T-helper 17 cell (primary cell): ENCODE measurements around the gene RSKR. TPM values are rescaled to one million over a fixed set of nuclear protein-coding genes. Genes with fewer than 3 reads are reported as not detected.

Experiments used
- ATAC-seq: fragments of 150-1000 bp; cut with Tn5 transposase; 2 replicates; pipeline ENCODE4 v1.10.0; 2021; ENCODE audit warnings: mild to moderate bottlenecking, moderate library complexity
- DNase-seq, 3 donors: peaks; one replicate each; pipeline versions ENCODE4 v3.0.0 to v3.0.0-alpha.2; 2020 to 2021
- H3K9me3 ChIP-seq: one replicate; pipeline ENCODE4 v1.7.0; 2013; ENCODE audit warnings: low read length, mild to moderate bottlenecking; ENCODE audit not compliant: control insufficient read depth, poor library complexity, severe bottlenecking
- H3K27ac Mint-ChIP-seq: one replicate; pipeline ENCODE4 v1.8.0; 2022; ENCODE audit warnings: mild to moderate bottlenecking, moderate library complexity, mixed read lengths
- H3K27me3 Mint-ChIP-seq: one replicate; pipeline ENCODE4 v1.8.0; 2022; ENCODE audit warnings: mixed read lengths
- H3K36me3 Mint-ChIP-seq: one replicate; pipeline ENCODE4 v1.8.0; 2022; ENCODE audit warnings: low read depth, mixed read lengths
- H3K4me1 Mint-ChIP-seq: one replicate; pipeline ENCODE4 v1.8.0; 2022; ENCODE audit warnings: mild to moderate bottlenecking, mixed read lengths
- H3K4me3 Mint-ChIP-seq: one replicate; pipeline ENCODE4 v1.8.0; 2022; ENCODE audit warnings: mild to moderate bottlenecking, moderate library complexity, mixed read lengths
- total RNA-seq, 4 donors: library from RNA in 2 of 4; stranded (reverse) in 2 of 4; gene quantifications; one replicate each; pipeline ENCODE4 v1.2.3 and lab custom pipeline; 2022 to 2026

RSKR gene
- total RNA-seq, 2 donors from 2014 or later: 8.1 to 8.8 TPM

DNA sequence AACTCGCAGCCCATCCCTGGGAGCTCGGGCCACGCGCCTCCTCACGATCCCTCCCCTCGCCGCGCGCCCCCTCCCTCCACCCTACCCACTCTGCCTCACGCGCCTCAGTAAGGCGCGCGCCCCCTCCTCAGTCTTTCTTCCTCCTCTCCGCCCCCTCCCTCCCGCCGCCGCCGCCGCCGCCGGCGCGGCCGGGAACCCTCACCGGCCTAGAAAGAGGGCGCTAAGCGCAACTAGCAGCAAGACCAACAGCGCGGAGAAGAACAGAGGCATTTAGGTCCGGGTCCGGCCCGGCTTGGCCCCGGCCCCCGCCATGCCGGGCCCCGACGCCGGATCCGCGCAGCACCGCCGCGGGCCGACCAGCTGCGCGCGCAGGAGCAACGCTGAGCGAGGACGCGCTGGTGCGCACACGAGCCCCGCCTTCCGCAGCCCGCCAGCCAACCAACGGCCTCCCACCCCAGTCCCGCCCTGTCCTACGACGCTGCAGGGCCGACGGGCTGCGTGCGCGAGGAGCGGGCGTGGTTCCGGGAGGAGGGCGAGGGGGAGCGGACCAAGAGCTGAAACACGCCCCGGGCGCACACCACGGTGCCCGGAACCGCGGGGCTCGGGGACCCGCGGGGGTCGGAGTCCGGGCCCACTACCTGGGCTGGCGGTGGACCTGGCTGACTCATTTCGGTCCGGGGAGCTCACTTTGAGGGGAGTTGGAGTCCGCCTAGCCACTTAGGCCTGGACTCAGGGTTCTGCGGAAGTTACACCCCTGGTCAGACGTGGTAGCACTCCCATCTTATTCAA lies 31.0 kb upstream of the RSKR start, which contains the start of gene BLTP2:
Gene BLTP2 (minus strand): TSS at position 372 of the 789 bp plus-strand sequence. CDS start 102 bp downstream, at position 270.
- Mint-ChIP-seq H3K4me1 (peaks cover 31% of the 10 kb centered on the region), H3K27ac (peak within 1 kb of the TSS; percentile 99), H3K4me3 (peak within 1 kb of the TSS; percentile 99), H3K36me3 (peaks cover 2% of the 10 kb centered on the region), H3K27me3 (no peaks in the 10 kb centered on the region)
- peak; percentile 97 for ATAC-seq
- DNase-seq: peak; percentile 90 to 96 (median 94)
- no peaks in the 10 kb centered on the region for H3K9me3 ChIP-seq

DNA sequence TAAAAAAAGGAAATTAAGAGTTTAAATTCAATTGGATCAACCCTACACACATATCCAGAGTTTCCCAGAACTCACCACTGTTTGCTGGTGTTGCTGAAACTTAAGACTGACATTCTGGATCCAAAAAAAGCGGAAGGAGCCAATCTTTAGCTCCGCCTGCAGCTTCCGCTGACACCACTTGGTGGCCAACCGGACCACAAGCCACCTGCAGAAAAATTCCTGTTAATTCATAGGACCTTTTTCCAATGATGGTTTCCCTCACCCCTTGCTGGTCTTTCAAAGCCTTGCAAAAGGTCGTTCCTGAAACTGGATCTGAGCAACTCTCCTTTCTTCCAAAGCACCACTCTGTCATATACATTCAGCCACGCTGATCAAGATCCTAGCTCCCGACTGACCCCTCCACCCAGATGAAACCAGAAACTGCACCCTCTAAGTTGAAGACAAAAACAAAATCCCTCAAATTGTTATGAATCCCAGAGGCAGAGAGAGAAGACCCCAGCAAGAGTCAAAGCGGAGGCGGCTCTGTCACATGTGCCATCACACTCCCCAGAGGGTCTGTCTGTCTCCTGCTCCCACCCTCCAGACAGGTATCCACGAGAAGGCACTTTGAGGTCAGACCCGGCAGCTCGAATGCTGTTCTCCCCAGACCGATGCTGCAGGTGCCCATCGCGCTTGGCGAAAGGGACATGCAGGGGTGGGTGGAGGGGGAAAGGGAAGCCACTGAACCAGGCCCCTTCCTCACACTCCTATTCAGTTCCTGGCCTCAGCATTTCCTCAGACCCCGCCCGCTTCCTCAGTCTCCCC lies 30.2 kb upstream of the RSKR start:
- ATAC-seq (no peak), DNase-seq (no peak)
- Mint-ChIP-seq H3K36me3 (peaks cover 2% of the 10 kb centered on the region), H3K4me1 (peaks cover 31% of the 10 kb centered on the region), H3K4me3 (peak overlapping the region; percentile 99), H3K27ac (peak overlapping the region; percentile 94), H3K27me3 (no peaks in the 10 kb centered on the region)
- H3K9me3 ChIP-seq: no peaks in the 10 kb centered on the region

DNA sequence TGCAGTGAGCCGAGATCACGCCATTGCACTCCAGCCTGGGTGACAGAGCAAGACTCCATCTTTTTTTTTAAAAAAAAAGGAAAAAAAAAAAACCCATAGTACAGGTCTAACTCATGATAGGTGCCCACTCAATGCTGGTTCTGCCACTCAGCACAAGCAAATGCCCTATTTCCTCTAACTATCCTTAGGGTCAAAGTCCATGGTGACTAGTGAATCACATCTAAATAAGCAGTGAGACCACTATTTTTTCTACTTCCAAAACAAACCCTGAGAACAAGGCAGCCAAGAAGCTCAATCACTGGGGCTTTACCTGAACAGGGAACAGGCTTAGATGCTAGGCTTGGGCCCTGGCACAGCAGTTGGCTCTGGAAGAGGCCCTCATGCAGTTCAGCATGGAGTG lies 27.6 kb upstream of the RSKR start:
- H3K4me1 Mint-ChIP-seq: peaks cover 36% of the 10 kb centered on the region

DNA sequence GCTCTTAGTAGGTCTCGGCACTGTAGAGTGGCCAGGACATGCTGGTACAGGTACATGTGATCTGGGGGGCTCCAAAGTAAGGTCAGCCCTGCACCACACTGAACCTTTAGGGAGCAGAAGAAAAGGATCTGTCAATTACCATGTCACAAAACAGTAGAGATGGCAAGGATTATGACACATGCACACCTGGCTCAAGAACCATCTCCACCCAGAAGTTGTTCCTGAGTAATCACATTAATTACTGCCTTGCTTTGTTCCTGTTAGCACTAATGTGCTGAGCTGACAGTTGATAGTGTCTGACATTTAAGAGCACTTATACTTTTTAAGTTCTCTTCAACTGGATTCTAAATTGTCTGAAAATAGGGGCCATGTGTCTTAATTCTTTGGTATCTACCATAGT lies 21.5 kb upstream of the RSKR start:
- Mint-ChIP-seq H3K4me1 (peaks cover 17% of the 10 kb centered on the region), H3K27ac (no peak overlapping the region), H3K4me3 (no peak overlapping the region), H3K27me3 (no peaks in the 10 kb centered on the region), H3K36me3 (peaks cover 16% of the 10 kb centered on the region)
- no peak for ATAC-seq
- no peak for DNase-seq
- no peaks in the 10 kb centered on the region for H3K9me3 ChIP-seq

More for the DNA sequence above, 27.6 kb upstream of the RSKR start:
- Mint-ChIP-seq H3K27ac (no peak overlapping the region), H3K27me3 (no peaks in the 10 kb centered on the region), H3K4me3 (no peak overlapping the region), H3K36me3 (peaks cover 8% of the 10 kb centered on the region)
- no peak for ATAC-seq
- no peaks in the 10 kb centered on the region for H3K9me3 ChIP-seq
- no peak for DNase-seq

DNA sequence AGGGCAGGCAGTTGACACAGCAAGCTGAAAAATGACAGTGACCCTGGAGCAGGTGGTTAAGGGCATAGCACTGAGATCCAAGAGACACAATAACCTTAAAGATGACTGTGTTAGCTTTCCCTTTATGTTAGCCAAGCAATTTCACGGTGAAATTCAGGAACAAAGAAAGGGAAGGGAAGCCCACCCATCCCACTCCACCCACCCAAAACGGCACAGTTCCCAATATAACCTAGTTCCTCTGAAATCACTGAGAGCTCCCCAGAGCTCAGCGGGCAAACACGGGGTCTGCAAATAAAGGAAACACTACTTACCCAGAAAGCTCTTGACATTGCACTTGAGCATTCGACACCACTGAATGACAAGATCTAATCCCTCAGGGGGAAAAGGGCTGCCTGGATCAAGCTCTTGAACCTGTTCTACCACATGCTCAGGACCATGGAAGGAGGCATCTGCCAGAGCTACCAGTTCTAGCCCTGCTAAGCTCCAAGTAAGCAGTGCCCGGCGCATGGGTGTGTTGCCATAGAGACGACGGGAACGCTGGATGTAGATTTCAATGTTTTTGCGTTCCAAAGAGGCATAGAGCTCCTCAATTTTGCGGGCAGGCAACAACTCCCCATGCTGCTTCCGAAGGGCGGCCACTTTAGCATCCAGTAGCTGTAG lies 20.4 kb upstream of the RSKR start:
- H3K27me3 Mint-ChIP-seq: no peaks in the 10 kb centered on the region
- DNase-seq (no peak), ATAC-seq (no peak)
- H3K9me3 ChIP-seq: no peaks in the 10 kb centered on the region
- peaks cover 15% of the 10 kb centered on the region for H3K4me1 Mint-ChIP-seq
- no peak overlapping the region for H3K27ac Mint-ChIP-seq
- no peak overlapping the region for H3K4me3 Mint-ChIP-seq
- peaks cover 14% of the 10 kb centered on the region for H3K36me3 Mint-ChIP-seq

DNA sequence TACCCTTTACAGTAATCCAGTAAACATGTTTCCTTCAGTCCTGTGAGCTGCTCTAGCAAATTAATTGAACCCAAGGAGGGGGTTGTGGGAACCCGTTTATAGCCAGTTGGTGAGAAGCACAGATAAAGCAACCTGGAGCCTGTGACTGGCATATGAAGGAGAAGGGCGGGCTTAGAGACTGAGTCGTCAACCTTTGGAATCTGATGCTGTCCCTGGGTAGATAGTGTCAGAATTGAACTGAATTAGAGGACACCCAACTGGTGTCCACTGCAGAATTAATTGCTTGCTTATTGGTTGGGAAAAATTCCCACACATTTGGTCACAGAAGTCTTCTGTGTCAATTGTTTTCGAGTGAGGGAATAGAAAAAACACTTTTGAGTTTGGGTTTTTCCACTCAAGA lies 12.8 kb upstream of the RSKR start:
- no peaks in the 10 kb centered on the region for H3K9me3 ChIP-seq
- ATAC-seq (no peak), DNase-seq (no peak)
- H3K27ac Mint-ChIP-seq: no peak overlapping the region
- peaks cover 18% of the 10 kb centered on the region for H3K4me1 Mint-ChIP-seq
- no peaks in the 10 kb centered on the region for H3K27me3 Mint-ChIP-seq
- peaks cover 21% of the 10 kb centered on the region for H3K36me3 Mint-ChIP-seq
- no peak overlapping the region for H3K4me3 Mint-ChIP-seq

DNA sequence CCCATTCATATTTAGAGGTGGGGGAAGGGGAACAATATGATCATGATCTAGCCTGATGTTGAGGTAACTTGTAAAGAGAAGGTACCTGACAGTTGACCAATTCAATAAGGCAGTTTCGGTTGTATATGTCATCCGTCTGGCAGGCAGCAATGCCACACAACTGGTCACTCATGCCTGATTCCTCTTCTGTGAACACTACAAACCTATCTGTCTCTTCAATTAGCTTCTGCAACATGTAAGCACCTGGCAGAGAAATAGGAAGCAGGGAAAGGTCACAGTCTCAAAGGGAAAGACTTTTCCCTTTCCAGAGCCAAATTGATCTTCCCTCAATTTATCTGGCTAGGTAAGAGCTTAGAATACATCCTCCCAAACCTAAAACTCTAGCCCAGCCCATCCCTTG lies 10.2 kb upstream of the RSKR start:
- Mint-ChIP-seq H3K4me3 (no peak overlapping the region), H3K4me1 (peaks cover 18% of the 10 kb centered on the region), H3K27me3 (no peaks in the 10 kb centered on the region), H3K36me3 (peaks cover 24% of the 10 kb centered on the region), H3K27ac (peak overlapping the region; percentile 82)
- DNase-seq (no peak), ATAC-seq (no peak)
- no peaks in the 10 kb centered on the region for H3K9me3 ChIP-seq

DNA sequence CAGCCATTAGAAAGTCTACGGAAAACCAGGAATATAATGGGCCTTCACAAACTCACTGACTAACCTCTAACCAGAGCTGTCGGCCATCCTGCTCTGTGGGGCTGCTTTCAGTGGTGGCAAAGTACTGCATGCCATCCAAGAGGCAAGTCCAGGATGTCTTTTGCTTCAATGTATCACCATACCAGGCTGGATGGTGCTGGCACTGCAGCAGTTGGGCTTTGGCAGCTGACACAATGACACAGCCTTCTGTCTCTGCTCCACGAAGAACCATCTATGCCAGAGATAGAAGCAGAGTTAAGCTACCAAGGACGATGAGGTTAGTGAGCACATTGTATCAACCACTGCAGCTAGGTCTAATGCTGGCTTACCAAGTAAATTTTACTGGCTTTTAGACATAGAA lies 9.7 kb upstream of the RSKR start:
- H3K27me3 Mint-ChIP-seq: no peaks in the 10 kb centered on the region
- no peak for DNase-seq
- ATAC-seq: no peak
- no peak overlapping the region for H3K27ac Mint-ChIP-seq
- peaks cover 24% of the 10 kb centered on the region for H3K36me3 Mint-ChIP-seq
- H3K4me3 Mint-ChIP-seq: no peak overlapping the region
- no peaks in the 10 kb centered on the region for H3K9me3 ChIP-seq
- peaks cover 18% of the 10 kb centered on the region for H3K4me1 Mint-ChIP-seq

DNA sequence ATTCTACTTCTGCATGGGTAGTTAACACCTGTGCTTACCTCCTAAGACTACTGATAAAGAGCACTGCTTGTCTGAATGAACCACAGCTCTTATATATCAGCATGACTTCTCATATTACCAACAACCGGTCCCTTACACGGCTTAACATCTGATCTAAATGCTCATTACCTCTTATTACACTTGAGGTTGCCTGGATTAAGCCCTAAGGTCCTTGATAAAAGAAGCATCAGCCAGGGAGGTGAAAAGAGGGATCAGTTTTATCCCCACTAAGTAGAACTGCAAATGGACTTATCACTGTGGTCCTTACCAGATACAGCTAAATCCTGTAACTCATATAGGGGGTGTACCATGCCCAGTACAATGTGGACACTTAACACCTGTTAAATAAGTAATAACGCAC lies 8.2 kb upstream of the RSKR start:
- no peaks in the 10 kb centered on the region for H3K9me3 ChIP-seq
- DNase-seq: no peak
- peaks cover 22% of the 10 kb centered on the region for H3K36me3 Mint-ChIP-seq
- H3K27me3 Mint-ChIP-seq: no peaks in the 10 kb centered on the region
- H3K27ac Mint-ChIP-seq: no peak overlapping the region
- ATAC-seq: no peak
- peaks cover 15% of the 10 kb centered on the region for H3K4me1 Mint-ChIP-seq
- no peak overlapping the region for H3K4me3 Mint-ChIP-seq

DNA sequence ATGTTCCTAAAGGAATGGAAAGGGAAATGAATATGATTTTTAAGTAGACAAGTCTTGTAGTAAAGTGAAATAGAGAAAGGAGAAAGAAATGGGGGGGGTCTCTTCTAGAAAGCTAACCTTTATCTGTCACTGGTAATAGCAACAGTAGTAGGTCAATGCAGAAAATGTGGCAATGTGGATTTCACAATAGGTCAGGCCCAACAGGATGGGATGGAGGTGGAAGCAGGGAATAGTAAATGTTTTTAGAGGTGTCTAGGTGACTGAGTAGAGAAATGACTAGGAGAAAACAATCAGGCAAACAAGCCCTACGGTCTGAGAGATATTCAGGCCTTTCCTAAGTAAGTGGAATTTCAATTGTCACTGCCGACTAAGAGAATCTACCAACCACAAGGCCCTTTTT lies 6.0 kb upstream of the RSKR start:
- Mint-ChIP-seq H3K4me1 (peaks cover 8% of the 10 kb centered on the region), H3K27me3 (no peaks in the 10 kb centered on the region), H3K27ac (no peak overlapping the region), H3K4me3 (no peak overlapping the region), H3K36me3 (peaks cover 17% of the 10 kb centered on the region)
- DNase-seq: no peak
- ATAC-seq: no peak
- H3K9me3 ChIP-seq: no peaks in the 10 kb centered on the region

DNA sequence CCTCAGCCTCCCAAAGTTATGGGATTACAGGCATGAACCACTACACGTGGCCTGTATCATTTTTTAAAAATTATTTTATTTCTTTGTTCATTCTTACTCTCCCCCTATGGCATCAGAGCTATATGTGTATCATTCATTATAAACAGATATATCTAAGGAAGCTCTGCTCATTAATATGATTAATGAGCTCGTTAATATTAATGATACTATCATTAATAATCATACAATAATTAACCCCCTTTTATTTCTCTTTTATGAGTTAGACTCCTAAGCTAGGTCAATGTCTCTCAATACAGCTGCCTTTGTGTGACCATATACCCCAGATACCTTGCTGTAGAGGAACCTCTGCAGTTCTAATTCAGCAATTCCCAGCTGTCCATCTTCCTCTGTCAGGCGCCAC lies 4.5 kb upstream of the RSKR start:
- Mint-ChIP-seq H3K27ac (no peak overlapping the region), H3K36me3 (peaks cover 14% of the 10 kb centered on the region), H3K4me1 (peaks cover 9% of the 10 kb centered on the region), H3K27me3 (no peaks in the 10 kb centered on the region), H3K4me3 (no peak overlapping the region)
- DNase-seq (no peak), ATAC-seq (no peak)
- H3K9me3 ChIP-seq: no peaks in the 10 kb centered on the region

DNA sequence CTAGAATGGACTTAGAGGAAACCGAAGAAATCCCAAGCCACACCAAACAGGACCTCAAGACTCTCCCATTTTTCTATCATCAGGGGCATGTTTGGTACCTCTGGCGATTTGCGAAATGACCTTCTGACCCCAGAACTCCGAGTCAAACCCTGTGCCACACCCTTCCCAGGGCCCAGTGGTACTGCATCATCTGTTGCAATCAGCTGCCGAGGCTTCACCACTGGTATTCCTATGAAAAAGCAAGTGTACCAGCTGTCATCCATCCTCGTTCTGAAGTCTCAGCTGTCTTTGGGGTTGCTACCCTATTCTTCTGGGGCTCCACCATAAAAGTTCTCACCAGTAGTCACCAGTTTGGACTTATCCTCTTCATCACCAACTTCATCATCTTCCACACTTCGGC lies 2.3 kb upstream of the RSKR start:
- no peaks in the 10 kb centered on the region for H3K27me3 Mint-ChIP-seq
- peaks cover 9% of the 10 kb centered on the region for H3K4me1 Mint-ChIP-seq
- DNase-seq: no peak
- H3K36me3 Mint-ChIP-seq: peaks cover 8% of the 10 kb centered on the region
- H3K27ac Mint-ChIP-seq: no peak overlapping the region
- H3K9me3 ChIP-seq: no peaks in the 10 kb centered on the region
- no peak overlapping the region for H3K4me3 Mint-ChIP-seq
- no peak for ATAC-seq

DNA sequence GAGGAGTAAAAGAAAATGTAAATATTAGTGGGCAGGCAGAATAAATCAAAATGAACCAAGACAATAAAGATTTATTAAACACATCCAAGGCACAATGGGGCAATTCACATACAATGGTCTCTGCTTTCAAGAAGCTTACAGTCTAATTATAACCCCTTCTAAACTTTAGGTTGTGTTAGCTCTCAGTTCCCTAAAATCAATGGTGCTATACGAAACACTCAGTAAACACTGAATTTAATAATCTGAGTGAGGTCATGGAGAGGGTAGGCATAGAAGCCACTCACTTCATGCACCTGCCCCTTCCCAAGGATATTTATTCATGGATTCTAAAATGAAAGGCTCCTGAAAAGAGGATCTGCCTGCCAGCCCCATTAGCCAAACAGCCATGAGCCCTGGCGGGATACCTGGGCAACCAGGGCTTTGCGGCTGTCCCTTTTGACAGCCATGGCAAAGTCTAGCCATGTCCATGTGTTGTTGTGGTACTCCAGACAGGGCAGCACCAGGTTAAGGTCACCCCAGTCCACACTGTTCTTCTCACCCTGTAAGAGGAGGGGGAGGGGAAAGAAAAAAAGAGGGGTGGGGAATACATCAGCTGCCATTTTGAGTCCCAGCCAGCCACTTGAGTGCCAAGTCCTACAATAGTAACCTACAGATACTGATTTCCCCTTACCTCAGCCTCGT lies 1.4 kb upstream of the RSKR start:
- Mint-ChIP-seq H3K36me3 (peaks cover 12% of the 10 kb centered on the region), H3K4me1 (peaks cover 11% of the 10 kb centered on the region), H3K4me3 (no peak overlapping the region), H3K27me3 (no peaks in the 10 kb centered on the region), H3K27ac (no peak overlapping the region)
- ATAC-seq (no peak), DNase-seq (no peak)
- no peaks in the 10 kb centered on the region for H3K9me3 ChIP-seq
